Peyer's patch (tissue), 4 donors: Measurements from ENCODE around the gene TOX2. TPM values are rescaled to one million over a fixed set of nuclear protein-coding genes. Genes with fewer than 3 reads are reported as not detected.

Experiments used
- DNase-seq, 3 donors: peaks; one replicate each; pipeline ENCODE4 v3.0.0-alpha.2; 2017 to 2019
- H3K27ac ChIP-seq, 4 donors: fragments of 200-600 bp; sonication (generic); one replicate each; pipeline ENCODE4 v1.5.1; 2016 to 2019
- H3K27me3 ChIP-seq, 2 donors: fragments of 200-600 bp; sonication (generic); one replicate each; pipeline ENCODE4 v1.5.1; 2019
- H3K36me3 ChIP-seq, 3 donors: fragments of 200-600 bp; sonication (generic); one replicate each; pipeline ENCODE4 v1.5.1; 2016 to 2019
- H3K4me1 ChIP-seq, 4 donors: fragments of 200-600 bp; sonication (generic); one replicate each; pipeline ENCODE4 v1.5.1; 2016 to 2019
- H3K4me3 ChIP-seq, 4 donors: fragments of 200-600 bp; sonication (generic); 1 replicate in 3 of 4; 2 replicates in 1 of 4; pipeline ENCODE4 v1.5.1; 2016 to 2019; ENCODE audit warnings: mild to moderate bottlenecking in 1 of 4
- H3K9me3 ChIP-seq, 4 donors: fragments of 200-600 bp; sonication (generic); one replicate each; pipeline ENCODE4 v1.5.1; 2016 to 2019; ENCODE audit warnings: mild to moderate bottlenecking in 1 of 4
- CTCF ChIP-seq, 6 experiments: fragments of 450-650 bp in 4 of 6; fragments of 200-600 bp in 2 of 6; sonication (generic) in 1 of 6; IDR thresholded peaks; one replicate each; pipeline ENCODE4 v1.5.1; 2017 to 2019; ENCODE audit warnings: antibody characterized with exemption in 6 of 6, mild to moderate bottlenecking in 3 of 6, moderate library complexity in 1 of 6
- POLR2A ChIP-seq, 2 donors: fragments of 450-650 bp; IDR thresholded peaks; one replicate each; pipeline ENCODE4 v1.5.1; 2017; ENCODE audit warnings: antibody characterized with exemption in 2 of 2, mild to moderate bottlenecking in 2 of 2, moderate library complexity in 2 of 2
- total RNA-seq, 4 donors: library from RNA; depleted of rRNA; stranded (reverse); fragments of >200 nt; gene quantifications; one replicate each; pipeline ENCODE4 v1.1.0, GENCODE V29; 2016

The TOX2 gene
- total RNA-seq, 4 donors from 2014 or later, result 1.9 to 5.8 (median 2.0) TPM

GRCh38 chr20:44074252-44075151, 159.8 kb downstream of the TOX2 start:
- Histone ChIP-seq H3K36me3 (no peaks in the 10 kb centered on the region), H3K4me3 (no peak overlapping the region), H3K9me3 (no peaks in the 10 kb centered on the region), H3K27me3 (no peaks in the 10 kb centered on the region), H3K4me1 (peaks cover 0 to 5% (median 0%) of the 10 kb centered on the region in 4 donors), H3K27ac (no peak overlapping the region)
- DNase-seq, result no peak
- TF ChIP-seq POLR2A (IDR thresholded peaks at IDR 0.05) (no peak), CTCF (IDR thresholded peaks at IDR 0.05) (no peak)

- DNase-seq, result peak in 1 of 3 donors; percentile 42
- H3K27ac ChIP-seq, result no peak overlapping the region
- H3K36me3 ChIP-seq, result no peaks in the 10 kb centered on the region
- H3K4me3 ChIP-seq, result no peak overlapping the region
- H3K9me3 ChIP-seq, result no peaks in the 10 kb centered on the region
- no peaks in the 10 kb centered on the region for H3K27me3 ChIP-seq
- no peaks in the 10 kb centered on the region for H3K4me1 ChIP-seq
- no peak for TF ChIP-seq CTCF (IDR thresholded peaks at IDR 0.05)
- no peak for TF ChIP-seq POLR2A (IDR thresholded peaks at IDR 0.05)
Observed at GRCh38 chr20:44075191-44075949, 160.7 kb downstream of the TOX2 start.

GRCh38 chr20:44075950-44076232, 161.2 kb downstream of the TOX2 start:
- TF ChIP-seq POLR2A (IDR thresholded peaks at IDR 0.05) (no peak), CTCF (IDR thresholded peaks at IDR 0.05) (no peak)
- Histone ChIP-seq H3K27ac (no peak overlapping the region), H3K36me3 (no peaks in the 10 kb centered on the region), H3K4me1 (no peaks in the 10 kb centered on the region), H3K27me3 (no peaks in the 10 kb centered on the region), H3K9me3 (no peaks in the 10 kb centered on the region), H3K4me3 (no peak overlapping the region)
- DNase-seq, result no peak

DNA sequence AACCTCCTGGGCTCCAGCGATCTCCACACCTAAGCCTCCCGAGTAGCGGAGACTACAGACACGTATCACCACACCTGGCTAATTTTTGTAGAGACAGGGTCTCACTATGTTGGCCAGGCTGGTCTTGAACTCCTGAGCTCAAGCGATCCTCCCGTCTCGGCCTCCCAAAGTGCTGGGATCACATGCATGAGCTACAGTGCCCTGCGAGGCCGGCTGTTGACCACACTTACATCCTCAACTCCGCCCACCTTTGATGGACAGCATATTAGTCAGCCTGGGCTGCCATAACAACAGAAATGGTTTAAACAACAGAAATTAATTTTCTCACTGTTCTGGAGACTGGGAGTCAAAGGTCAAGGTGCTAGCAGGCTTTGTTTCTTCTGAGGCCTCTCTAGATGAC, 164.6 kb downstream of the TOX2 start:
- H3K9me3 ChIP-seq, result no peaks in the 10 kb centered on the region
- TF ChIP-seq POLR2A (IDR thresholded peaks at IDR 0.05) (no peak), CTCF (IDR thresholded peaks at IDR 0.05) (no peak)
- no peaks in the 10 kb centered on the region for H3K27me3 ChIP-seq
- no peaks in the 10 kb centered on the region for H3K4me1 ChIP-seq
- H3K36me3 ChIP-seq, result no peaks in the 10 kb centered on the region
- no peak overlapping the region for H3K4me3 ChIP-seq
- DNase-seq, result peak in 1 of 3 donors; percentile 39
- no peak overlapping the region for H3K27ac ChIP-seq

DNA sequence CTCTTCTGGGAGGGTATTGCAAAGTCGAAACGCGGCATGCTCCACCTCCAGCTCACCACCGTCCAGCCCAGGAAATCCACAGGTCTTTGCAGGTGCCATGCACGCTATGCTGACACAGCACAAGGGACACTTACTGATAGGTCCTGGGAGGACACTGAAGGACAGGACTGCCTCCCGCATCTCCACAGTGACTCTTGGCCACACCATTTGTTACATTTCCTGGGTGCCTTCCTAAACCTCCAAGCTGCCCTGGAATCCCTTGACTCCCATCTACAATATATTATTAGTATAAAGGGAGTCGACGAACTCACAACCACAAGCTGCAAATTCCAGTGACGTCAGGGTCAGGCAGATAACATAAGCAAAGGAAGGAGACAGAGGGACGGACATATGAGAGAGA, 165.4 kb downstream of the TOX2 start:
- Histone ChIP-seq H3K27ac (no peak overlapping the region), H3K4me1 (no peaks in the 10 kb centered on the region), H3K27me3 (no peaks in the 10 kb centered on the region), H3K9me3 (no peaks in the 10 kb centered on the region), H3K4me3 (no peak overlapping the region), H3K36me3 (no peaks in the 10 kb centered on the region)
- TF ChIP-seq POLR2A (IDR thresholded peaks at IDR 0.05) (no peak), CTCF (IDR thresholded peaks at IDR 0.05) (no peak)
- DNase-seq, result peak in 1 of 3 donors; percentile 41
